K562 (cell line): Measurements from ENCODE around the gene STMN3. TPM values are rescaled to one million over a fixed set of nuclear protein-coding genes. Genes with fewer than 3 reads are reported as not detected.

ENCODE experiments used
- ATAC-seq: fragments of 200-7000 bp; cut with Tn5 transposase; 3 replicates; pipeline ENCODE4 v1.9.1; 2020; ENCODE audit warnings: moderate library complexity
- BruUV-seq: library from RNA; stranded (reverse); fragments of 400-500 nt; replicated peaks from 2 replicates; lab custom pipeline; 2021; lab: Mats Ljungman, UMichigan
- CTCF ChIA-PET: fragments of 300-600 bp; formaldehyde crosslinking; extraction: SDS; loops from one replicate; lab custom pipeline; 2021; ENCODE audit warnings: low intra/inter-chr PET ratio; lab: Yijun Ruan, JAX
- POLR2A ChIA-PET: fragments of 300-600, 350-650 bp; sonication (Branson Sonifier 250); formaldehyde crosslinking; extraction: SDS; loops from one replicate; lab custom pipeline; 2021; ENCODE audit warnings: antibody characterized with exemption, inconsistent platforms; lab: Yijun Ruan, JAX
- DNase-seq, 4 experiments: peaks; one replicate each; pipeline versions ENCODE4 v3.0.0 to v3.0.0-alpha.2; 2011 to 2018; ENCODE audit warnings: low spot score in 3 of 4, mixed read lengths in 3 of 4; ENCODE audit errors: extremely low read depth in 1 of 4
- FAIRE-seq: peaks from 2 replicates; lab custom pipeline; 2011; peaks lifted over from hg19 to GRCh38; lab: Jason Lieb, UNC
- H2AFZ ChIP-seq: 2 replicates; pipeline ENCODE4 v1.6.0; 2011; ENCODE audit warnings: low read depth, low read length, control low read depth, inconsistent platforms
- H3K27ac ChIP-seq: fragments of 200-600 bp; 3 replicates; pipeline ENCODE4 v1.8.0; 2011; ENCODE audit warnings: low read depth, mild to moderate bottlenecking, control low read depth, inconsistent platforms, low read length, moderate library complexity, mixed read lengths; ENCODE audit errors: extremely low read depth
- H3K27me3 ChIP-seq, 2 experiments: fragments of 300-600 bp in 1 of 2; 2 replicates in 1 of 2; 3 replicates in 1 of 2; pipeline versions ENCODE4 v1.6.0 to v1.8.0; 2011; ENCODE audit warnings: inconsistent platforms in 2 of 2, low read length in 2 of 2, mild to moderate bottlenecking in 1 of 2, mixed read lengths in 1 of 2, moderate library complexity in 1 of 2; ENCODE audit not compliant: control insufficient read depth in 2 of 2, insufficient read depth in 2 of 2
- H3K36me3 ChIP-seq: fragments of 300-600 bp; 3 replicates; pipeline ENCODE4 v1.8.0; 2011; ENCODE audit warnings: mild to moderate bottlenecking, low read length, inconsistent platforms; ENCODE audit not compliant: control insufficient read depth, insufficient read depth
- H3K4me1 ChIP-seq, 2 experiments: fragments of 200-600 bp in 1 of 2; replicated peaks in 1 of 2; 2 replicates in 1 of 2; 3 replicates in 1 of 2; pipeline versions ENCODE4 v1.5.1 to v1.8.0; 2011; ENCODE audit warnings: inconsistent platforms in 2 of 2, low read length in 2 of 2, mild to moderate bottlenecking in 1 of 2, mixed read lengths in 1 of 2, moderate library complexity in 1 of 2; ENCODE audit not compliant: control insufficient read depth in 2 of 2, insufficient read depth in 2 of 2
- H3K4me2 ChIP-seq: 2 replicates; pipeline ENCODE4 v1.6.1; 2011; ENCODE audit warnings: low read length, control low read depth, inconsistent platforms, mixed read lengths; ENCODE audit not compliant: insufficient read depth
- H3K4me3 ChIP-seq: fragments of 200-600 bp; sonication (generic), shearing (Covaris generic); 2 replicates; pipeline ENCODE4 v1.5.1; 2016; ENCODE audit warnings: control low read depth, inconsistent platforms
- H3K79me2 ChIP-seq: fragments of 200-600 bp; 3 replicates; pipeline ENCODE4 v1.8.0; 2011; ENCODE audit warnings: low read length, inconsistent platforms; ENCODE audit not compliant: control insufficient read depth, insufficient read depth
- H3K9ac ChIP-seq, 2 experiments: 2 replicates each; pipeline versions ENCODE4 v1.6.0 to v1.6.1; 2011; ENCODE audit warnings: low read depth in 2 of 2, low read length in 2 of 2, control low read depth in 1 of 2, inconsistent platforms in 1 of 2, mild to moderate bottlenecking in 1 of 2, mixed read lengths in 1 of 2; ENCODE audit not compliant: insufficient read depth in 1 of 2
- H3K9me1 ChIP-seq: one replicate; pipeline ENCODE4 v1.6.0; 2011; ENCODE audit warnings: inconsistent platforms, mild to moderate bottlenecking, low read length, moderate library complexity; ENCODE audit not compliant: control insufficient read depth, insufficient read depth
- H3K9me3 ChIP-seq: replicated peaks from 2 replicates; pipeline ENCODE4 v1.5.1; 2011; ENCODE audit warnings: low read depth, low read length, inconsistent platforms; ENCODE audit not compliant: control insufficient read depth, insufficient read depth
- H4K20me1 ChIP-seq: replicated peaks from 2 replicates; pipeline ENCODE4 v1.6.1; 2011; ENCODE audit warnings: low read length, inconsistent platforms, mixed read lengths; ENCODE audit not compliant: control insufficient read depth, insufficient read depth
- E2F3 ChIP-seq: fragments of 250-450 bp; sonication (Bioruptor Pico); IDR thresholded peaks from 2 replicates; pipeline ENCODE4 v1.4.0; 2020; ENCODE audit warnings: mild to moderate bottlenecking
- FOXK1 ChIP-seq: sonication (generic); formaldehyde crosslinking; IDR thresholded peaks from 2 replicates; pipeline ENCODE4 v1.8.0; 2022; ENCODE audit warnings: missing genetic modification reagents, mild to moderate bottlenecking, borderline replicate concordance
- HDAC3 ChIP-seq: fragments of 450-650 bp; IDR thresholded peaks from 2 replicates; pipeline ENCODE4 v1.6.1; 2018; ENCODE audit warnings: borderline replicate concordance, mild to moderate bottlenecking, moderate library complexity; ENCODE audit not compliant: partially characterized antibody
- HDAC6 ChIP-seq: IDR thresholded peaks from 2 replicates; pipeline ENCODE4 v1.6.1; 2012; ENCODE audit warnings: low read depth, mild to moderate bottlenecking, control low read depth, inconsistent platforms, low read length, moderate library complexity
- IRF9 ChIP-seq: fragments of 450-650 bp; IDR thresholded peaks from 2 replicates; pipeline ENCODE4 v1.6.1; 2016; ENCODE audit warnings: missing biosample characterization, missing genetic modification characterization
- RBM34 ChIP-seq: fragments of 200-400 bp; formaldehyde crosslinking; IDR thresholded peaks from 2 replicates; pipeline ENCODE4 v1.6.1; 2018; ENCODE audit warnings: low read length, borderline replicate concordance; ENCODE audit not compliant: insufficient read depth
- THRA ChIP-seq: fragments of 450-650 bp; IDR thresholded peaks from 2 replicates; pipeline ENCODE4 v1.6.1; 2017; ENCODE audit warnings: mild to moderate bottlenecking, moderate library complexity
- ZBTB33 ChIP-seq: sonication (generic); formaldehyde crosslinking; IDR thresholded peaks from 2 replicates; pipeline ENCODE4 v1.8.1; 2023; ENCODE audit warnings: mild to moderate bottlenecking, missing genetic modification reagents
- ZFPM2 ChIP-seq: fragments of 250-450 bp; sonication (Bioruptor Pico); IDR thresholded peaks from 2 replicates; pipeline ENCODE4 v1.5.1; 2022; ENCODE audit warnings: mild to moderate bottlenecking
- ZMIZ1 ChIP-seq, 2 experiments: fragments of 150-350 bp in 1 of 2; IDR thresholded peaks; 2 replicates each; pipeline ENCODE4 v1.6.1; 2012 to 2016; ENCODE audit warnings: low read depth in 2 of 2, low read length in 2 of 2, mild to moderate bottlenecking in 1 of 2, moderate library complexity in 1 of 2
- ZNF253 ChIP-seq: fragments of 250-450 bp; sonication (Bioruptor Pico); conservative IDR thresholded peaks from 2 replicates; pipeline ENCODE4 v1.6.1; 2021; ENCODE audit warnings: mild to moderate bottlenecking
- ZNF507 ChIP-seq: conservative IDR thresholded peaks from 2 replicates; pipeline ENCODE4 v1.6.1; 2017; ENCODE audit warnings: missing genetic modification characterization, missing compliant biosample characterization
- ZNF511 ChIP-seq: sonication (generic); formaldehyde crosslinking; IDR thresholded peaks from 2 replicates; pipeline ENCODE4 v1.8.0; 2022; ENCODE audit warnings: mild to moderate bottlenecking, missing genetic modification reagents
- WGBS: fragments of 100-300 bp; shearing (Covaris generic); methylation state at CpG from one replicate; pipeline ENCODE4 v1.1.6; 2016; ENCODE audit warnings: low coverage, mixed read lengths; ENCODE audit not compliant: insufficient coverage; ENCODE audit errors: missing lambda C conversion rate; 5-methylcytosine and 5-hydroxymethylcytosine counted together
- in situ Hi-C: fragments of 300-500 bp; cut with MboI; formaldehyde crosslinking; loops from 4 replicates; pipeline ENCODE4 v1.15.0; 2018; ENCODE audit warnings: inconsistent platforms, mixed read lengths
- intact Hi-C: fragments of 100-400 bp; cut with micrococcal nuclease; formaldehyde crosslinking; loops from 2 replicates; pipeline ENCODE4 v1.14.2; 2022
- polyA plus RNA-seq, 8 experiments: library from polyadenylated mRNA; depleted of rRNA in 4 of 8; stranded (reverse) in 5 of 8; unstranded in 3 of 8; fragments of >200 nt; fragmentation: Nextera tagmentation in 2 of 8; fragmentation: Illumina TruSeq in 1 of 8; extraction: Ambion mirVana in 2 of 8; extraction: Trizol in 1 of 8; gene quantifications; 2 replicates each; pipeline versions ENCODE4 v1.2.1 to v1.2.3, GENCODE V29; 2011 to 2014; ENCODE audit warnings: inconsistent platforms in 1 of 8, missing spikeins in 1 of 8
- total RNA-seq, 7 experiments: library from RNA; depleted of rRNA in 6 of 7; stranded (reverse); fragments of >200 nt in 6 of 7; fragmentation: Illumina TruSeq in 2 of 7; extraction: Trizol in 2 of 7; gene quantifications; 2 replicates each; pipeline versions ENCODE4 v1.2.1 to v1.2.3, GENCODE V29; 2011 to 2021; ENCODE audit warnings: low replicate concordance in 1 of 7

Gene STMN3
- total and polyA plus RNA-seq, 9 of the 15 experiments (the other 6 are each of a cell fraction or from before 2014, with no cell fraction given) = 0.70 to 65.6 (median 29.4) TPM

- Histone ChIP-seq H4K20me1 (no peaks in the 10 kb centered on the region), H3K9ac (0 out of 4 replicates have a peak overlapping the region, but pooled peaks of 1 of the 2 experiments have one; percentile 3), H3K79me2 (peaks cover 81% of the 10 kb centered on the region), H3K4me2 (no peak overlapping the region), H2AFZ (no peak overlapping the region), H3K27me3 (no peaks in the 10 kb centered on the region), H3K9me1 (no peaks in the 10 kb centered on the region), H3K36me3 (peaks cover 9% of the 10 kb centered on the region; the same call in 1 of the 3 replicates), H3K4me1 (peaks cover 7 to 44% of the 10 kb centered on the region in 2 experiments; a peak in 4 of 5 replicates), H3K4me3 (no peak overlapping the region), H3K9me3 (no peaks in the 10 kb centered on the region), H3K27ac (no peak overlapping the region)
- 84% methylated on average over 15 of the region's 15 CpGs for WGBS
- no TSS peak for BruUV-seq
- DNase-seq = peak in 1 of 4 experiments; percentile 28
- intact Hi-C loops (no loop called here), in situ Hi-C loops (no loop called here)
- POLR2A ChIA-PET = interaction anchor here (0.6 to 1.6 kb wide), 6 partner anchors 8 to 484 kb away, joined by 3 read pairs; no protein-coding TSS in a partner anchor
- no peak for FAIRE-seq
- CTCF ChIA-PET = no interaction called here
- no peak for ATAC-seq
- TF ChIP-seq FOXK1 (CRISPR knock-in tag) (no peak), IRF9 (tag) (peak; percentile 70; the same call in 1 of the 2 replicates), ZFPM2 (CRISPR knock-in tag) (no peak), HDAC3 (no peak), RBM34 (no peak), ZMIZ1 (IDR thresholded peaks at IDR 0.05; ENCODE audit: low read depth in 2 of 2, low read length in 2 of 2) (no peak), ZNF253 (no peak), THRA (no peak), HDAC6 (no peak), ZNF507 (tag) (no peak), ZBTB33 (CRISPR knock-in tag) (no peak), ZNF511 (CRISPR knock-in tag) (no peak), E2F3 (CRISPR knock-in tag) (no peak)
Observed at GRCh38 chr20:63624486-63624885, 28.7 kb downstream of the STMN3 start.
